ENCODE measurements around the gene CHST15. TPM values are rescaled to one million over a fixed set of nuclear protein-coding genes. Genes with fewer than 3 reads are reported as not detected.

Gene CHST15
- total and polyA plus RNA-seq, 2 of the 13 experiments (the other 11 are each of a cell fraction or from before 2014, with no cell fraction given), result 1.4 to 94.7 TPM

DNA sequence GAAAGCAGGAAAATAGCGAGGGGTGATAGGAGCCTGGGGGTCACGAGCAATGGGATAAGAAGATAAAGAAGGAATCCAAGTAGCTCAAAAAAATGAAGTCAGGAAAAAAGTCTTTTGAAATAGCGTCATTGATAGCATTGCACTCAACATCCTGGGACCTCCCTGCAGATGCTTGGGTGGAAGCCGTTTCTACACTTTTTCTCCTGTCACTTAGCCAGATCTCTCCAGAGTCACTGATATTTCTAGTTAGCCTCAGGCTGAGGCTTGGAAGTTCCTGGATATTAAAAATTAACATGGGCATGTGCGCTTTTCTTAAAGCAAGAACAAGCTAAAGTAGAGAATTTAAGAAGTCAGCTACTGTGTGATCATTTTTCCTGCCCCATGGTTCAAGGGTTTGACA, 39.5 kb upstream of the CHST15 start:
- ChIA-PET POLR2A (no interaction called here), CTCF (ENCODE audit: low intra/inter-chr PET ratio, low total read pairs) (no interaction called here)
- H2AFZ ChIP-seq (ENCODE audit: low read length), result no peak overlapping the region
- H3K36me3 ChIP-seq (replicated peaks in 1 of 2; ENCODE audit: control insufficient read depth in 1 of 2, insufficient read depth in 2 of 2, low read length in 2 of 2), result no peaks in the 10 kb centered on the region
- H3K4me1 ChIP-seq (ENCODE audit: insufficient read depth, low read length), result peaks cover 34% of the 10 kb centered on the region
- 39% methylated on average over 5 of the region's 5 CpGs for WGBS (ENCODE audit: low lambda C conversion rate)
- no peak overlapping the region for H3K4me2 ChIP-seq (ENCODE audit: low read depth, low read length)
- intact Hi-C loops (cut with micrococcal nuclease; ENCODE audit: unreplicated experiment) (no loop called here), in situ Hi-C loops (cut with HindIII; ENCODE audit: extremely low pct_ligation_motif_present, low pct_unique_long_range_greater_than_20kb) (no loop called here)
- H3K27ac ChIP-seq (ENCODE audit: extremely low read length, insufficient read depth, low read length), result no peak overlapping the region
- DNase-seq (ENCODE audit: low spot score), result no peak
- no peaks in the 10 kb centered on the region for H3K79me2 ChIP-seq (ENCODE audit: insufficient read depth, low read length)
- H4K20me1 ChIP-seq (ENCODE audit: insufficient read depth, low read length), result no peaks in the 10 kb centered on the region
- no peaks in the 10 kb centered on the region for H3K9me3 ChIP-seq (ENCODE audit: low read length)
- no peak for ATAC-seq
- no TSS peak for BruUV-seq (replicated peaks)
- H3K4me3 ChIP-seq (replicated peaks in 1 of 3; ENCODE audit: insufficient read depth in 1 of 3, low read depth in 2 of 3, low read length in 3 of 3), result no peak overlapping the region
- H3K9ac ChIP-seq (ENCODE audit: insufficient read depth, low read depth, low read length), result no peak overlapping the region
- TF ChIP-seq AHR (CRISPR knock-in tag; IDR thresholded peaks at IDR 0.05) (no peak), ZNF574 (CRISPR knock-in tag; IDR thresholded peaks at IDR 0.05) (no peak)
- TF ChIP-seq, protein P1, sequence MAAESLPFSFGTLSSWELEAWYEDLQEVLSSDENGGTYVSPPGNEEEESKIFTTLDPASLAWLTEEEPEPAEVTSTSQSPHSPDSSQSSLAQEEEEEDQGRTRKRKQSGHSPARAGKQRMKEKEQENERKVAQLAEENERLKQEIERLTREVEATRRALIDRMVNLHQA (CRISPR knock-in tag; IDR thresholded peaks at IDR 0.05), result no peak
- FAIRE-seq, result no peak
- H3K27me3 ChIP-seq (ENCODE audit: control insufficient read depth in 1 of 2, insufficient read depth in 2 of 2, low read length in 2 of 2), result peaks cover 13 to 59% of the 10 kb centered on the region in 2 experiments; a peak in 4 of 5 replicates

DNA sequence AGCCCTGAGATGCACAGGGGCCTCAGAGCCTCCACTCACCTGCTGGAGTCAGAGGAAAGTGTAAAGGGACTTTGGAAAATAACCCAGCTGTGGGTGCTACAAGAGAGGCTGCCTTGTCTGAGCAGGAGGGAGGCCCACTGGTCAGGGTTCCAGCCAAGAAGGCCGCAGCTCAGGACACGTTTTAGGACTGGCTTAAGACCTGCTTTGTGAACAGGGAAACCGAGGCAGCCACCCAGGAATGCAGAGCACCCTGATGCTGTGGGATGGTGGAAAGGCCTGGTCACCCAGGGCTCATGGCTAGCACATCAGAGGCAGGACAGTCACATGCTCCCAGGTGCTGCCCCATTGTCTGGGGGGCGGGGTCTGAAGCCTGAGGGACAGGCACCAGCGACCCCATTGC, 38.9 kb upstream of the CHST15 start:
- POLR2A ChIA-PET, result no interaction called here
- ATAC-seq, result no peak
- TF ChIP-seq FOSL1 (CRISPR knock-in tag; IDR thresholded peaks at IDR 0.05; ENCODE audit: borderline replicate concordance), result no peak
- TF ChIP-seq, protein P2, sequence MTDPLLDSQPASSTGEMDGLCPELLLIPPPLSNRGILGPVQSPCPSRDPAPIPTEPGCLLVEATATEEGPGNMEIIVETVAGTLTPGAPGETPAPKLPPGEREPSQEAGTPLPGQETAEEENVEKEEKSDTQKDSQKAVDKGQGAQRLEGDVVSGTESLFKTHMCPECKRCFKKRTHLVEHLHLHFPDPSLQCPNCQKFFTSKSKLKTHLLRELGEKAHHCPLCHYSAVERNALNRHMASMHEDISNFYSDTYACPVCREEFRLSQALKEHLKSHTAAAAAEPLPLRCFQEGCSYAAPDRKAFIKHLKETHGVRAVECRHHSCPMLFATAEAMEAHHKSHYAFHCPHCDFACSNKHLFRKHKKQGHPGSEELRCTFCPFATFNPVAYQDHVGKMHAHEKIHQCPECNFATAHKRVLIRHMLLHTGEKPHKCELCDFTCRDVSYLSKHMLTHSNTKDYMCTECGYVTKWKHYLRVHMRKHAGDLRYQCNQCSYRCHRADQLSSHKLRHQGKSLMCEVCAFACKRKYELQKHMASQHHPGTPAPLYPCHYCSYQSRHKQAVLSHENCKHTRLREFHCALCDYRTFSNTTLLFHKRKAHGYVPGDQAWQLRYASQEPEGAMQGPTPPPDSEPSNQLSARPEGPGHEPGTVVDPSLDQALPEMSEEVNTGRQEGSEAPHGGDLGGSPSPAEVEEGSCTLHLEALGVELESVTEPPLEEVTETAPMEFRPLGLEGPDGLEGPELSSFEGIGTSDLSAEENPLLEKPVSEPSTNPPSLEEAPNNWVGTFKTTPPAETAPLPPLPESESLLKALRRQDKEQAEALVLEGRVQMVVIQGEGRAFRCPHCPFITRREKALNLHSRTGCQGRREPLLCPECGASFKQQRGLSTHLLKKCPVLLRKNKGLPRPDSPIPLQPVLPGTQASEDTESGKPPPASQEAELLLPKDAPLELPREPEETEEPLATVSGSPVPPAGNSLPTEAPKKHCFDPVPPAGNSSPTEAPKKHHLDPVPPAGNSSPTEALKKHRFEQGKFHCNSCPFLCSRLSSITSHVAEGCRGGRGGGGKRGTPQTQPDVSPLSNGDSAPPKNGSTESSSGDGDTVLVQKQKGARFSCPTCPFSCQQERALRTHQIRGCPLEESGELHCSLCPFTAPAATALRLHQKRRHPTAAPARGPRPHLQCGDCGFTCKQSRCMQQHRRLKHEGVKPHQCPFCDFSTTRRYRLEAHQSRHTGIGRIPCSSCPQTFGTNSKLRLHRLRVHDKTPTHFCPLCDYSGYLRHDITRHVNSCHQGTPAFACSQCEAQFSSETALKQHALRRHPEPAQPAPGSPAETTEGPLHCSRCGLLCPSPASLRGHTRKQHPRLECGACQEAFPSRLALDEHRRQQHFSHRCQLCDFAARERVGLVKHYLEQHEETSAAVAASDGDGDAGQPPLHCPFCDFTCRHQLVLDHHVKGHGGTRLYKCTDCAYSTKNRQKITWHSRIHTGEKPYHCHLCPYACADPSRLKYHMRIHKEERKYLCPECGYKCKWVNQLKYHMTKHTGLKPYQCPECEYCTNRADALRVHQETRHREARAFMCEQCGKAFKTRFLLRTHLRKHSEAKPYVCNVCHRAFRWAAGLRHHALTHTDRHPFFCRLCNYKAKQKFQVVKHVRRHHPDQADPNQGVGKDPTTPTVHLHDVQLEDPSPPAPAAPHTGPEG (CRISPR knock-in tag; IDR thresholded peaks at IDR 0.05), result no peak
- TF ChIP-seq, protein P3, sequence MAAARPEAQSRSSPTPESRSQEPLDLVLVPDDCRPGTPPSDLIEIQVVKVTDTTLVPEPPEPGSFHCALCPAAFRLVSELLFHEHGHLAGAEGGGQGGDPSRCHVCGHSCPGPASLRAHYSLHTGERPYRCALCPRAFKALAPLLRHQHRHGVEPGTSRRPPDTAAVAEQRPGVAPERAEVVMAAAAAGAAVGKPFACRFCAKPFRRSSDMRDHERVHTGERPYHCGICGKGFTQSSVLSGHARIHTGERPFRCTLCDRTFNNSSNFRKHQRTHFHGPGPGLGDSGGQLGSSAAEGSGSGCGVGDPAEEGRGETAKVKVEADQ (CRISPR knock-in tag; IDR thresholded peaks at IDR 0.05; ENCODE audit: borderline replicate concordance), result no peak
- no peak for TF ChIP-seq SMYD3 (CRISPR knock-in tag; IDR thresholded peaks at IDR 0.05)
- TF ChIP-seq ZNF207 (IDR thresholded peaks at IDR 0.05; ENCODE audit: borderline replicate concordance), result no peak
- no peak for TF ChIP-seq ZBTB20 (CRISPR knock-in tag; IDR thresholded peaks at IDR 0.05; ENCODE audit: borderline replicate concordance, low read depth)

More for the DNA sequence above, 38.9 kb upstream of the CHST15 start:
- intact Hi-C loops (cut with micrococcal nuclease; ENCODE audit: unreplicated experiment) (no loop called here), in situ Hi-C loops (cut with HindIII; ENCODE audit: extremely low pct_ligation_motif_present, low pct_unique_long_range_greater_than_20kb) (no loop called here)
- FAIRE-seq (no peak), DNase-seq (ENCODE audit: low spot score) (no peak)
- Histone ChIP-seq H3K9me3 (ENCODE audit: low read length) (no peaks in the 10 kb centered on the region), H4K20me1 (ENCODE audit: insufficient read depth, low read length) (no peaks in the 10 kb centered on the region), H3K9ac (ENCODE audit: insufficient read depth, low read depth, low read length) (no peak overlapping the region), H3K36me3 (replicated peaks in 1 of 2; ENCODE audit: control insufficient read depth in 1 of 2, insufficient read depth in 2 of 2, low read length in 2 of 2) (no peaks in the 10 kb centered on the region), H3K4me1 (ENCODE audit: insufficient read depth, low read length) (peaks cover 37% of the 10 kb centered on the region), H3K79me2 (ENCODE audit: insufficient read depth, low read length) (no peaks in the 10 kb centered on the region), H3K27me3 (ENCODE audit: control insufficient read depth in 1 of 2, insufficient read depth in 2 of 2, low read length in 2 of 2) (peaks cover 15 to 61% of the 10 kb centered on the region in 2 experiments; a peak in 4 of 5 replicates), H2AFZ (ENCODE audit: low read length) (no peak overlapping the region), H3K27ac (ENCODE audit: extremely low read length, insufficient read depth, low read length) (no peak overlapping the region), H3K4me2 (ENCODE audit: low read depth, low read length) (no peak overlapping the region), H3K4me3 (replicated peaks in 1 of 3; ENCODE audit: insufficient read depth in 1 of 3, low read depth in 2 of 3, low read length in 3 of 3) (no peak overlapping the region)
- BruUV-seq (replicated peaks), result no TSS peak
- 14% methylated on average over 3 of the region's 5 CpGs for whole genome bisulfite sequencing (ENCODE audit: low lambda C conversion rate)
- CTCF ChIA-PET (ENCODE audit: low intra/inter-chr PET ratio, low total read pairs), result no interaction called here

All from HepG2 (cell line).